Mesendoderm (in vitro differentiated cells): ENCODE measurements around the gene SAMD14.

ENCODE experiments used
- DNase-seq: peaks from one replicate; pipeline ENCODE4 v3.0.0; 2013
- H2AK5ac ChIP-seq: 2 replicates; pipeline ENCODE4 v1.6.1; 2013; ENCODE audit warnings: low read length, inconsistent platforms
- H2BK120ac ChIP-seq: 2 replicates; pipeline ENCODE4 v1.6.1; 2013; ENCODE audit warnings: low read depth, mild to moderate bottlenecking, low read length, moderate library complexity, mixed read lengths
- H2BK15ac ChIP-seq: replicated peaks from 2 replicates; pipeline ENCODE4 v1.6.1; 2013; ENCODE audit warnings: low read depth, mild to moderate bottlenecking, moderate library complexity
- H2BK5ac ChIP-seq: 2 replicates; pipeline ENCODE4 v1.6.1; 2013; ENCODE audit warnings: low read length, inconsistent platforms
- H3K18ac ChIP-seq: 2 replicates; pipeline ENCODE4 v1.6.1; 2013; ENCODE audit warnings: mild to moderate bottlenecking, low read length, mixed read lengths
- H3K23ac ChIP-seq: one replicate; pipeline ENCODE4 v1.6.1; 2013; ENCODE audit warnings: low read length
- H3K27ac ChIP-seq: 2 replicates; pipeline ENCODE4 v1.5.1; 2013; ENCODE audit warnings: low read depth, mild to moderate bottlenecking, inconsistent platforms, low read length, moderate library complexity
- H3K27me3 ChIP-seq: 2 replicates; pipeline ENCODE4 v1.6.1; 2013; ENCODE audit warnings: low read length, control low read depth, mild to moderate bottlenecking, inconsistent platforms; ENCODE audit not compliant: insufficient read depth, poor library complexity
- H3K36me3 ChIP-seq: 2 replicates; pipeline ENCODE4 v1.6.1; 2013; ENCODE audit warnings: low read length, inconsistent platforms; ENCODE audit not compliant: control insufficient read depth, insufficient read depth
- H3K4ac ChIP-seq: one replicate; pipeline ENCODE4 v1.6.1; 2013; ENCODE audit warnings: low read depth, mild to moderate bottlenecking, low read length, moderate library complexity
- H3K4me1 ChIP-seq: 2 replicates; pipeline ENCODE4 v1.6.1; 2013; ENCODE audit warnings: low read depth, low read length, inconsistent platforms; ENCODE audit not compliant: control insufficient read depth
- H3K4me2 ChIP-seq: 2 replicates; pipeline ENCODE4 v1.6.1; 2013; ENCODE audit warnings: low read length
- H3K4me3 ChIP-seq: 2 replicates; pipeline ENCODE4 v1.5.1; 2013; ENCODE audit warnings: mild to moderate bottlenecking, low read length
- H3K56ac ChIP-seq: one replicate; pipeline ENCODE4 v1.6.1; 2013; ENCODE audit warnings: low read length
- H3K79me1 ChIP-seq: 2 replicates; pipeline ENCODE4 v1.6.1; 2013; ENCODE audit warnings: low read length, inconsistent platforms
- H3K79me2 ChIP-seq: 2 replicates; pipeline ENCODE4 v1.6.1; 2013; ENCODE audit warnings: mild to moderate bottlenecking, low read length; ENCODE audit not compliant: control insufficient read depth, insufficient read depth
- H3K9ac ChIP-seq: 2 replicates; pipeline ENCODE4 v1.6.1; 2013; ENCODE audit warnings: low read length, inconsistent platforms
- H4K5ac ChIP-seq: one replicate; pipeline ENCODE4 v1.6.1; 2013; ENCODE audit warnings: low read length
- H4K8ac ChIP-seq: one replicate; pipeline ENCODE4 v1.6.1; 2013; ENCODE audit warnings: low read depth, mild to moderate bottlenecking, control low read depth, low read length, moderate library complexity
- WGBS: extraction: QIAGEN DNeasy Blood & Tissue Kit; methylation state at CpG from one replicate; pipeline ENCODE4 v1.1.7; 2013; ENCODE audit warnings: low lambda C conversion rate, missing lambda C conversion rate; ENCODE audit not compliant: insufficient coverage; ENCODE audit errors: extremely low coverage; 5-methylcytosine and 5-hydroxymethylcytosine counted together

The SAMD14 gene

GRCh38 chr17:50128441-50129352, 1.3 kb downstream of the SAMD14 start:
- H2BK5ac ChIP-seq, result peak overlapping the region; percentile 61
- H3K27me3 ChIP-seq, result no peaks in the 10 kb centered on the region
- H3K23ac ChIP-seq, result peak overlapping the region; percentile 57
- peak overlapping the region; percentile 99 for H3K4me2 ChIP-seq
- H3K9ac ChIP-seq, result peak overlapping the region; percentile 67
- H4K5ac ChIP-seq, result no peak overlapping the region
- no peak overlapping the region for H4K8ac ChIP-seq
- peak overlapping the region; percentile 25 for H3K18ac ChIP-seq
- H3K36me3 ChIP-seq, result no peaks in the 10 kb centered on the region
- WGBS, result no CpG with 5 or more reads among the region's 32 CpGs
- H3K79me1 ChIP-seq, result no peaks in the 10 kb centered on the region
- peak overlapping the region; percentile 62 for H3K4me3 ChIP-seq
- H3K79me2 ChIP-seq, result no peaks in the 10 kb centered on the region
- DNase-seq, result peak; percentile 91
- H3K4ac ChIP-seq, result peak overlapping the region; percentile 87
- peak overlapping the region; percentile 91 for H3K56ac ChIP-seq
- no peak overlapping the region for H2BK15ac ChIP-seq
- H3K27ac ChIP-seq, result peak overlapping the region; percentile 56
- H3K4me1 ChIP-seq, result peaks cover 10% of the 10 kb centered on the region
- H2AK5ac ChIP-seq, result no peak overlapping the region
- H2BK120ac ChIP-seq, result no peak overlapping the region

GRCh38 chr17:50127697-50128361, 2.1 kb downstream of the SAMD14 start:
- no peak overlapping the region for H3K4me2 ChIP-seq
- no peak overlapping the region for H4K8ac ChIP-seq
- no peaks in the 10 kb centered on the region for H3K79me2 ChIP-seq
- H3K18ac ChIP-seq, result peak overlapping the region; percentile 20
- peaks cover 15% of the 10 kb centered on the region for H3K4me1 ChIP-seq
- no peak overlapping the region for H2BK5ac ChIP-seq
- no peak overlapping the region for H2BK120ac ChIP-seq
- no peak overlapping the region for H3K4me3 ChIP-seq
- H2BK15ac ChIP-seq, result no peak overlapping the region
- no CpG with 5 or more reads among the region's 6 CpGs for WGBS
- no peak overlapping the region for H4K5ac ChIP-seq
- no peak overlapping the region for H3K9ac ChIP-seq
- H3K4ac ChIP-seq, result no peak overlapping the region
- no peaks in the 10 kb centered on the region for H3K36me3 ChIP-seq
- H3K27me3 ChIP-seq, result no peaks in the 10 kb centered on the region
- no peak overlapping the region for H3K23ac ChIP-seq
- no peaks in the 10 kb centered on the region for H3K79me1 ChIP-seq
- no peak overlapping the region for H3K27ac ChIP-seq
- DNase-seq, result peak; percentile 63
- no peak overlapping the region for H2AK5ac ChIP-seq
- peak overlapping the region; percentile 91 for H3K56ac ChIP-seq

GRCh38 chr17:50125420-50125997, 4.5 kb downstream of the SAMD14 start:
- Histone ChIP-seq H2BK15ac (no peak overlapping the region), H3K23ac (no peak overlapping the region)

GRCh38 chr17:50123649-50124349, 6.2 kb downstream of the SAMD14 start:
- peak overlapping the region; percentile 21 for H3K4ac ChIP-seq
- H2BK15ac ChIP-seq, result no peak overlapping the region
- no peak overlapping the region for H3K4me3 ChIP-seq
- no peak overlapping the region for H3K23ac ChIP-seq
- peak overlapping the region; percentile 60 for H3K9ac ChIP-seq
- peak overlapping the region; percentile 6 for H3K18ac ChIP-seq
- H3K4me1 ChIP-seq, result peaks cover 12% of the 10 kb centered on the region
- no peak overlapping the region for H2BK120ac ChIP-seq
- no peaks in the 10 kb centered on the region for H3K79me1 ChIP-seq
- peak overlapping the region; percentile 84 for H4K5ac ChIP-seq
- peak overlapping the region; percentile 93 for H3K56ac ChIP-seq
- no peak overlapping the region for H4K8ac ChIP-seq
- H3K27ac ChIP-seq, result peak overlapping the region; percentile 40
- H3K27me3 ChIP-seq, result no peaks in the 10 kb centered on the region
- no peak overlapping the region for H3K4me2 ChIP-seq
- no peaks in the 10 kb centered on the region for H3K79me2 ChIP-seq
- H2BK5ac ChIP-seq, result peak overlapping the region; percentile 90
- WGBS, result no CpG with 5 or more reads among the region's 12 CpGs
- no peaks in the 10 kb centered on the region for H3K36me3 ChIP-seq
- peak; percentile 72 for DNase-seq
- no peak overlapping the region for H2AK5ac ChIP-seq

More at GRCh38 chr17:50125420-50125997, 4.5 kb downstream of the SAMD14 start:
- no peak overlapping the region for H3K4me2 ChIP-seq
- H3K4me3 ChIP-seq, result no peak overlapping the region
- H3K4me1 ChIP-seq, result peaks cover 12% of the 10 kb centered on the region
- no peak overlapping the region for H3K56ac ChIP-seq
- H2AK5ac ChIP-seq, result no peak overlapping the region
- H3K9ac ChIP-seq, result no peak overlapping the region
- no peak overlapping the region for H3K4ac ChIP-seq
- no peaks in the 10 kb centered on the region for H3K27me3 ChIP-seq
- no peak overlapping the region for H3K27ac ChIP-seq
- no peak overlapping the region for H3K18ac ChIP-seq
- DNase-seq, result no peak
- H4K5ac ChIP-seq, result no peak overlapping the region
- H3K36me3 ChIP-seq, result no peaks in the 10 kb centered on the region
- no peak overlapping the region for H2BK5ac ChIP-seq
- WGBS, result no CpG with 5 or more reads among the region's 4 CpGs
- H3K79me1 ChIP-seq, result no peaks in the 10 kb centered on the region
- H4K8ac ChIP-seq, result no peak overlapping the region
- H2BK120ac ChIP-seq, result no peak overlapping the region
- no peaks in the 10 kb centered on the region for H3K79me2 ChIP-seq

- no peaks in the 10 kb centered on the region for H3K36me3 ChIP-seq
- peak overlapping the region; percentile 40 for H3K27ac ChIP-seq
- no peak overlapping the region for H3K23ac ChIP-seq
- WGBS, result no CpG with 5 or more reads among the region's 3 CpGs
- peaks cover 12% of the 10 kb centered on the region for H3K4me1 ChIP-seq
- no peak overlapping the region for H3K4me2 ChIP-seq
- H3K4me3 ChIP-seq, result no peak overlapping the region
- no peak overlapping the region for H4K5ac ChIP-seq
- no peak overlapping the region for H4K8ac ChIP-seq
- peak overlapping the region; percentile 93 for H3K56ac ChIP-seq
- H2BK120ac ChIP-seq, result no peak overlapping the region
- H2BK15ac ChIP-seq, result no peak overlapping the region
- peak overlapping the region; percentile 60 for H3K9ac ChIP-seq
- DNase-seq, result no peak
- no peaks in the 10 kb centered on the region for H3K79me1 ChIP-seq
- no peaks in the 10 kb centered on the region for H3K79me2 ChIP-seq
- peak overlapping the region; percentile 85 for H2AK5ac ChIP-seq
- H3K18ac ChIP-seq, result no peak overlapping the region
- H3K4ac ChIP-seq, result peak overlapping the region; percentile 21
- peak overlapping the region; percentile 90 for H2BK5ac ChIP-seq
- no peaks in the 10 kb centered on the region for H3K27me3 ChIP-seq
Measured at GRCh38 chr17:50122945-50123344, 7.0 kb downstream of the SAMD14 start.
